ENCODE data around the gene ATAD3C.
"Not testable (repeated sequence)": the region's sequence is repeated elsewhere in the genome, so short reads cannot be mapped to it uniquely, and the experiment has no call there.

ATAD3C gene

GRCh38 chr1:1451696-1452364, 2.3 kb downstream of the ATAD3C start:
- no peak for DNase-seq

GRCh38 chr1:1452365-1452739, 2.9 kb downstream of the ATAD3C start:
- not testable (repeated sequence) for DNase-seq

GRCh38 chr1:1452882-1453281, 3.4 kb downstream of the ATAD3C start:
- DNase-seq = no peak

GRCh38 chr1:1454286-1455056, 5.0 kb downstream of the ATAD3C start:
- not testable (repeated sequence) for DNase-seq

GRCh38 chr1:1455366-1455884, 5.9 kb downstream of the ATAD3C start:
- no peak for DNase-seq

GRCh38 chr1:1455934-1456333, 6.4 kb downstream of the ATAD3C start:
- DNase-seq = not testable (repeated sequence)

GRCh38 chr1:1456683-1457255, 7.3 kb downstream of the ATAD3C start:
- DNase-seq = not testable (repeated sequence)

- DNase-seq = not testable (repeated sequence)
Measured at GRCh38 chr1:1459156-1459555, 9.7 kb downstream of the ATAD3C start.

- not testable (repeated sequence) for DNase-seq
Measured at GRCh38 chr1:1459711-1460110, 10.2 kb downstream of the ATAD3C start.

- DNase-seq = no peak
Measured at GRCh38 chr1:1460540-1461130, 11.1 kb downstream of the ATAD3C start.

GRCh38 chr1:1461721-1462317, 12.3 kb downstream of the ATAD3C start:
- no peak for DNase-seq

- no peak for DNase-seq
Measured at GRCh38 chr1:1462318-1462966, 13.0 kb downstream of the ATAD3C start.

GRCh38 chr1:1463312-1463711, 13.8 kb downstream of the ATAD3C start:
- DNase-seq = no peak

GRCh38 chr1:1468196-1468985, 18.9 kb downstream of the ATAD3C start:
- DNase-seq = not testable (repeated sequence)

GRCh38 chr1:1470626-1471388, 21.3 kb downstream of the ATAD3C start:
- DNase-seq = no peak

GRCh38 chr1:1471389-1472052, 22.0 kb downstream of the ATAD3C start, which contains the start of gene ATAD3B:
ATAD3B (plus strand) TSS chr1:1471765; CDS start chr1:1471885, 120 bp downstream.
- DNase-seq = no peak

GRCh38 chr1:1472053-1472876, 22.8 kb downstream of the ATAD3C start:
- DNase-seq = not testable (repeated sequence)

- DNase-seq = not testable (repeated sequence)
Measured at GRCh38 chr1:1476011-1476410, 26.5 kb downstream of the ATAD3C start.

- DNase-seq = no peak
Measured at GRCh38 chr1:1477206-1477605, 27.7 kb downstream of the ATAD3C start.

Measured in NCI-H1436 treated with DMSO at 0.1 percent for 48 hours (cell line).